Measurements from ENCODE around the gene CLK3. TPM values are rescaled to one million over a fixed set of nuclear protein-coding genes. Genes with fewer than 3 reads are reported as not detected.
A peak's percentile ranks its signal among the peaks of the same experiment; 100 is the strongest.

Gene CLK3
- polyA plus RNA-seq, 4 donors = 61.0 to 84.1 (median 70.9) TPM

GRCh38 chr15:74603026-74603788 is 12.4 kb upstream of the CLK3 start:
- DNase-seq (ENCODE audit: low read depth in 4 of 4, low spot score in 3 of 4) = no peak

- no peak for DNase-seq (ENCODE audit: low read depth in 4 of 4, low spot score in 3 of 4)
These were observed 11.6 kb upstream of the CLK3 start for GRCh38 chr15:74603789-74604705.

- DNase-seq (ENCODE audit: low read depth in 4 of 4, low spot score in 3 of 4) = no peak
These were observed 10.4 kb upstream of the CLK3 start for GRCh38 chr15:74604983-74605794.

GRCh38 chr15:74605795-74606150 is 9.9 kb upstream of the CLK3 start:
- DNase-seq (ENCODE audit: low read depth in 4 of 4, low spot score in 3 of 4) = no peak

GRCh38 chr15:74608786-74609185 is 6.8 kb upstream of the CLK3 start:
- no peak for DNase-seq (ENCODE audit: low read depth in 4 of 4, low spot score in 3 of 4)

GRCh38 chr15:74609938-74610301 is 5.7 kb upstream of the CLK3 start:
- no peak for DNase-seq (ENCODE audit: low read depth in 4 of 4, low spot score in 3 of 4)

- DNase-seq (ENCODE audit: low read depth in 4 of 4, low spot score in 3 of 4) = no peak
These were observed 5.2 kb upstream of the CLK3 start for GRCh38 chr15:74610302-74610951.

- DNase-seq (ENCODE audit: low read depth in 4 of 4, low spot score in 3 of 4) = no peak
These were observed 4.3 kb upstream of the CLK3 start for GRCh38 chr15:74611341-74611740.

- no peak for DNase-seq (ENCODE audit: low read depth in 4 of 4, low spot score in 3 of 4)
These were observed 3.8 kb upstream of the CLK3 start for GRCh38 chr15:74611834-74612233.

GRCh38 chr15:74612677-74613076 is 3.0 kb upstream of the CLK3 start:
- DNase-seq (ENCODE audit: low read depth in 4 of 4, low spot score in 3 of 4) = no peak

GRCh38 chr15:74613089-74613952 is 2.3 kb upstream of the CLK3 start:
- no peak for DNase-seq (ENCODE audit: low read depth in 4 of 4, low spot score in 3 of 4)

- DNase-seq (ENCODE audit: low read depth in 4 of 4, low spot score in 3 of 4) = peak in 1 of 4 donors; percentile 60
These were observed 1.5 kb upstream of the CLK3 start for GRCh38 chr15:74613953-74614743.

GRCh38 chr15:74614744-74615507 is 710 bp upstream of the CLK3 start:
- DNase-seq (ENCODE audit: low read depth in 4 of 4, low spot score in 3 of 4) = peak in 2 of 4 donors; percentile 64 to 67

GRCh38 chr15:74616366-74616939 is 817 bp downstream of the CLK3 start:
- no peak for DNase-seq (ENCODE audit: low read depth in 4 of 4, low spot score in 3 of 4)

GRCh38 chr15:74616996-74617395 is 1.4 kb downstream of the CLK3 start:
- no peak for DNase-seq (ENCODE audit: low read depth in 4 of 4, low spot score in 3 of 4)

- DNase-seq (ENCODE audit: low read depth in 4 of 4, low spot score in 3 of 4) = no peak
These were observed 3.4 kb downstream of the CLK3 start for GRCh38 chr15:74618841-74619596.

All from left renal pelvis (tissue), 4 donors.